ENCODE data around the gene POLR2B. TPM values are rescaled to one million over a fixed set of nuclear protein-coding genes. Genes with fewer than 3 reads are reported as not detected.

The POLR2B gene
- total RNA-seq, 4 donors from 2014 or later, result 82.4 to 128 (median 110) TPM

- Histone ChIP-seq H3K36me3 (peaks cover 0 to 58% of the 10 kb centered on the region in 2 donors), H3K27me3 (no peaks in the 10 kb centered on the region), H3K9me3 (no peaks in the 10 kb centered on the region), H3K27ac (no peak overlapping the region), H3K4me3 (no peak overlapping the region), H3K4me1 (peaks cover 0 to 12% (median 4%) of the 10 kb centered on the region in 3 donors)
- 86 to 100% methylated on average over 1 to 2 of the region's 2 CpGs for WGBS, 2 donors (ENCODE audit: low coverage in 1 of 2)
- ATAC-seq, result no peak
- TF ChIP-seq EP300 (IDR thresholded peaks at IDR 0.05) (no peak), POLR2A (IDR thresholded peaks at IDR 0.05) (no peak), POLR2AphosphoS5 (IDR thresholded peaks at IDR 0.05) (no peak)
- TF ChIP-seq, protein P1, sequence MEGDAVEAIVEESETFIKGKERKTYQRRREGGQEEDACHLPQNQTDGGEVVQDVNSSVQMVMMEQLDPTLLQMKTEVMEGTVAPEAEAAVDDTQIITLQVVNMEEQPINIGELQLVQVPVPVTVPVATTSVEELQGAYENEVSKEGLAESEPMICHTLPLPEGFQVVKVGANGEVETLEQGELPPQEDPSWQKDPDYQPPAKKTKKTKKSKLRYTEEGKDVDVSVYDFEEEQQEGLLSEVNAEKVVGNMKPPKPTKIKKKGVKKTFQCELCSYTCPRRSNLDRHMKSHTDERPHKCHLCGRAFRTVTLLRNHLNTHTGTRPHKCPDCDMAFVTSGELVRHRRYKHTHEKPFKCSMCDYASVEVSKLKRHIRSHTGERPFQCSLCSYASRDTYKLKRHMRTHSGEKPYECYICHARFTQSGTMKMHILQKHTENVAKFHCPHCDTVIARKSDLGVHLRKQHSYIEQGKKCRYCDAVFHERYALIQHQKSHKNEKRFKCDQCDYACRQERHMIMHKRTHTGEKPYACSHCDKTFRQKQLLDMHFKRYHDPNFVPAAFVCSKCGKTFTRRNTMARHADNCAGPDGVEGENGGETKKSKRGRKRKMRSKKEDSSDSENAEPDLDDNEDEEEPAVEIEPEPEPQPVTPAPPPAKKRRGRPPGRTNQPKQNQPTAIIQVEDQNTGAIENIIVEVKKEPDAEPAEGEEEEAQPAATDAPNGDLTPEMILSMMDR (IDR thresholded peaks at IDR 0.05), result no peak
Measured at GRCh38 chr4:56961107-56961500, 17.6 kb upstream of the POLR2B start.

- Histone ChIP-seq H3K36me3 (peaks cover 0 to 85% of the 10 kb centered on the region in 2 donors), H3K27ac (no peak overlapping the region), H3K9me3 (peaks cover 0 to 12% (median 0%) of the 10 kb centered on the region in 3 donors), H3K4me3 (no peak overlapping the region), H3K27me3 (no peaks in the 10 kb centered on the region), H3K4me1 (peaks cover 0 to 25% (median 14%) of the 10 kb centered on the region in 3 donors)
- WGBS, 2 donors (ENCODE audit: low coverage in 1 of 2), result 95% methylated on average over 2 of the region's 2 CpGs
- no peak for ATAC-seq
- TF ChIP-seq POLR2A (IDR thresholded peaks at IDR 0.05), result no peak
- no peak for TF ChIP-seq EP300 (IDR thresholded peaks at IDR 0.05)
- TF ChIP-seq, protein P1 (IDR thresholded peaks at IDR 0.05), result no peak
- no peak for TF ChIP-seq POLR2AphosphoS5 (IDR thresholded peaks at IDR 0.05)
Measured at GRCh38 chr4:56971383-56971782, 7.3 kb upstream of the POLR2B start.

- Histone ChIP-seq H3K36me3 (peaks cover 0 to 75% of the 10 kb centered on the region in 2 donors), H3K27me3 (no peaks in the 10 kb centered on the region), H3K9me3 (peaks cover 0 to 12% (median 0%) of the 10 kb centered on the region in 3 donors), H3K4me3 (no peak overlapping the region), H3K4me1 (peaks cover 0 to 29% (median 14%) of the 10 kb centered on the region in 3 donors), H3K27ac (no peak overlapping the region)
- ATAC-seq, result no peak
- TF ChIP-seq, protein P1 (IDR thresholded peaks at IDR 0.05), result no peak
- no peak for TF ChIP-seq POLR2A (IDR thresholded peaks at IDR 0.05)
- no peak for TF ChIP-seq EP300 (IDR thresholded peaks at IDR 0.05)
- TF ChIP-seq POLR2AphosphoS5 (IDR thresholded peaks at IDR 0.05), result no peak
- 67 to 100% methylated on average over 1 to 2 of the region's 2 CpGs for WGBS, 2 donors (ENCODE audit: low coverage in 1 of 2)
Measured at GRCh38 chr4:56972389-56972788, 6.3 kb upstream of the POLR2B start.

GRCh38 chr4:56972809-56973208 lies 5.9 kb upstream of the POLR2B start:
- Histone ChIP-seq H3K9me3 (peaks cover 0 to 12% (median 0%) of the 10 kb centered on the region in 3 donors), H3K27me3 (no peaks in the 10 kb centered on the region), H3K4me1 (peaks cover 0 to 29% (median 14%) of the 10 kb centered on the region in 3 donors), H3K36me3 (peaks cover 0 to 71% of the 10 kb centered on the region in 2 donors), H3K27ac (no peak overlapping the region), H3K4me3 (no peak overlapping the region)
- TF ChIP-seq EP300 (IDR thresholded peaks at IDR 0.05) (no peak), POLR2A (IDR thresholded peaks at IDR 0.05) (no peak), POLR2AphosphoS5 (IDR thresholded peaks at IDR 0.05) (no peak)
- TF ChIP-seq, protein P1 (IDR thresholded peaks at IDR 0.05), result no peak
- no peak for ATAC-seq

DNA sequence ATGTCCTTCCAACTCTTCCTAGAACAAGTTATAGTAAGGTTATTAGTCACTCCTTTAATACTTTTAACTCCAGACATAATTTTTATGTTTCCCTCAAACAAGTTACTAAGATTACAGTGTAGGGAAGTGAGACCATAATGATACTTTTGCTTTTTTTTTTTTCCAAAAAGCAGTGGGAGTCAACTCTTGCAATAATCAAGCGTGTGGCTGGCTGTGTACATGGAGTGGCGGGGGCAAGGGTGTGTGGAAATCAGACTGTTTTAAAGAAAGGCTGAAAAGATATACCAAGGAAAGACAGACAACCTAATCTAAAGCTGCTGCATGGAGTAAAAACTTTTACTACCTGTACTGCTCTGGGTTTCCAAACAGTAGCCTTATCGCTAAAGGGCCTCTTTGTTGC lies 5.4 kb upstream of the POLR2B start:
- H3K27ac ChIP-seq, result no peak overlapping the region
- H3K4me1 ChIP-seq, result peaks cover 0 to 29% (median 14%) of the 10 kb centered on the region in 3 donors
- H3K4me3 ChIP-seq, result no peak overlapping the region
- TF ChIP-seq POLR2AphosphoS5 (IDR thresholded peaks at IDR 0.05), result no peak
- TF ChIP-seq, protein P1 (IDR thresholded peaks at IDR 0.05), result no peak
- H3K36me3 ChIP-seq, result peaks cover 0 to 65% of the 10 kb centered on the region in 2 donors
- H3K9me3 ChIP-seq, result peaks cover 0 to 12% (median 0%) of the 10 kb centered on the region in 3 donors
- ATAC-seq, result no peak
- WGBS, 2 donors (ENCODE audit: low coverage in 1 of 2), result 100% methylated on average over 3 of the region's 3 CpGs
- no peaks in the 10 kb centered on the region for H3K27me3 ChIP-seq
